Stimulated activated CD8-positive, alpha-beta memory T cell treated with anti-CD3 and anti-CD28 coated beads, Interleukin-12 subunit alpha, Interleukin-12 subunit beta, amount 100 ng/mL, for 24 hours (primary cell): Measurements from ENCODE around the gene OPHN1.
"Not testable (repeated sequence)": the region's sequence is repeated elsewhere in the genome, so short reads cannot be mapped to it uniquely, and the experiment has no call there.

Source experiments
- DNase-seq: peaks from one replicate; pipeline ENCODE4 v3.0.0-alpha.2; 2020; ENCODE audit errors: extremely low read depth

Gene OPHN1

GRCh38 chrX:68072041-68072440 lies 361.3 kb downstream of the OPHN1 start:
- no peak for DNase-seq

DNA sequence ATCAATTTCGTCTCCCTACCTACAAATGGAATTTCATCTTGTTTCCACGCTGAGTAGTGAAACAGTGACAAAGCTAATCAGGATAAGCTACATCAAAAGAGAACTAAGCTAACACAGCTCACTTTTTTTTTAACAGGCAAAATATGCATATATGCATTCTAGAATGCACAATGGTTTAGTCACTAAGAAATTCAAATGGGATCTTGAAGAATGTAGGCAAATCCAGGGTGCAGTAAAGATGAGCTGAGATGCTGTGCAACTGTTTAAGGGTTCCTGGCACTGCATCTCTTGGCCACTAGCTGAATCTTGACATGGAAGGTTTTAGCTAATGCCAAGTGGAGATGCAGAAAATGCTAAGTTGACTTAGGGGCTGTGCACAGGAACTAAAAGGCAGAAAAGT lies 363.2 kb downstream of the OPHN1 start:
- DNase-seq, result not testable (repeated sequence)

DNA sequence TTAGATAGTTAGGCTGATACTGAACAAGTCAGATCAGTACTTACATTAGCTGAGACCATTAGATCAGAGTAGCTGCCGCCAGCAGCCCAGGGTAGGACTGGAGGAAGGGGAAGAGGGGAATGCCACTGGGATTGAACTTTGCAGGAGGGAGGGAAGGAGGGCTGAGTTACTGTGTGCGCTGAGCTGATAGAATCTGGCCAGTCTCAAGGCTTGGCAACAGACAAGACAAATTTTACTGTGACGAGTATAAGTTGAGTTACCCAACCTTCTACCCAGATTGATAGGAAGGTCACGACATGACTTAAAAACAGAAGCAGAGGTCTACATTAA lies 372.1 kb downstream of the OPHN1 start:
- DNase-seq, result no peak

DNA sequence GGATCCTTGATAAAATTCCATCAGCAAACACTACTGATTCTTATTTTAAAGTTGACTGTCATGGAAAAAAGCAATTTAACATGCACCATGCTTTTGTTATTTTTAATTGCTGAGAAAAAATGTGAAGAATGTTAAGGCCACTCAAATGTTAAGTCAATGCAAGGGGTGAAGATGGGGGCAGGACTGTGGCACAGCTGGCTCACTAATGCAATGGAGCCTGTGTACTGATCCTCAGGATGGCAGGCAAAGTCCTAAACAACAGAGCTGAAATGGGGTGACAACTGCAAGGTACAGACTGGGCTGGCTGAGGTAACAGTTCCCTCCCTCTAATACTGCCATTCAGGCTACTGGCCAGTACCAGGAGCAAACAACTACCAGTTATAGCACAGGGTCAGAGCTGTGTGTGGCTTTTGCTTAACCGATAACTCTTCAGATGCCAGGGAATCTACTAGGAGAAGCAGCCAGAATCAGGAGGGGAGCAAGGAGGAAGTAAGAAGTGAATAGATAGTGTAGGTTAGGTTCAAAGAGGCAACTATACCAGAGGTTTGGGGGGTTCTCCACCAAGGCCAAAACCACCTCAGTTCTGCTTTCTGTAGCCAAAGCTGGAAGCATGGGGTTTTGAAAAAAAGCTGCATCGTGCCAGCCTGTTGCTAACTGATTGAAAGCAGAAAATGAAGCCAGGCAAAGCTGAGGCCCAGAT lies 372.6 kb downstream of the OPHN1 start:
- no peak for DNase-seq

DNA sequence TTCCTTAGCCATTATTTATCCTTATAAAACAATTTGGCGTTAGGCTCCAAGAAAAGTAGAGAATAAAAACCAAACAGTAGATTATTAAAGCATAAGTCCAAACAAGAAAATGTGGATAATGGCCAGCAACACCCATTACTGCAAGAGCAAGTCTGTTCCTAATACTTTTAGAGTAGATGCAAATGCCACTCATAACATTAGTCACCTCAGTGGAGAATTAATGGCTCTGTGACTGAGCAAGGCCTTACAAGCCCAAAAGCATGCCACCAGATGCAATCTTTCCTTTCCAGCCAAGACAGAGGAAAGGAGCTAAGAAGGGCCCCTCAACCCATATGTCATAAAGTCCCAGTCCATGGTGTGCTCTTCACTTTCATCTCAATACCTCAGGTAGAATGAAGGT lies 373.8 kb downstream of the OPHN1 start:
- no peak for DNase-seq

- DNase-seq, result no peak
Measured at GRCh38 chrX:68049466-68049865, 383.8 kb downstream of the OPHN1 start.

GRCh38 chrX:68048774-68049173 lies 384.5 kb downstream of the OPHN1 start:
- no peak for DNase-seq

DNA sequence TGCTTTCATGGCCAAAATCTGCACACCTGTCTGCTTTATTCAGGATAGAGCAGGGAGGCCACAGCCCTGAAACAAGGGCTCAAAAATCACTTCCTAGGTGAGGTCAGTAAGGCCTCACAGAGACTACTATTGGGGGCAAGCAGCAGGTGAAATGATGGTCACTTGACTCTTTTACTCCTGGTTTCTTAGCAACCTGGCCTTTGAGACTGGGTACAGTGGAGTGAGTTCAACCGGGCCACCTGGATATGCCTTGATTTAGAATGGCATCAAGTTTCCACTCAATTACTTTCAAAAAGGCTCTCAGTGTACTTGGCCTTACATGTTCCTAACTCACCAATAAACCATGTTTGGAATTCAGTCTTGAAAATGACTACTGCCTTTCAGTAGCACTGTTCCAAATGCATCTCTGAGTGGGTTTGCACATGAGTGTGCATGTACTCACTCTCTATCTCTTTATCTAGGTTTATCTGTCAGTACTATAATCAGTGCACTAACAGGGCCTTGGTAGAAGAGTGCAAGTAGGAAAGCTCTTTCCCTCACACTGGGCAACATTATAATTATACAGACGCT lies 388.2 kb downstream of the OPHN1 start:
- no peak for DNase-seq

DNA sequence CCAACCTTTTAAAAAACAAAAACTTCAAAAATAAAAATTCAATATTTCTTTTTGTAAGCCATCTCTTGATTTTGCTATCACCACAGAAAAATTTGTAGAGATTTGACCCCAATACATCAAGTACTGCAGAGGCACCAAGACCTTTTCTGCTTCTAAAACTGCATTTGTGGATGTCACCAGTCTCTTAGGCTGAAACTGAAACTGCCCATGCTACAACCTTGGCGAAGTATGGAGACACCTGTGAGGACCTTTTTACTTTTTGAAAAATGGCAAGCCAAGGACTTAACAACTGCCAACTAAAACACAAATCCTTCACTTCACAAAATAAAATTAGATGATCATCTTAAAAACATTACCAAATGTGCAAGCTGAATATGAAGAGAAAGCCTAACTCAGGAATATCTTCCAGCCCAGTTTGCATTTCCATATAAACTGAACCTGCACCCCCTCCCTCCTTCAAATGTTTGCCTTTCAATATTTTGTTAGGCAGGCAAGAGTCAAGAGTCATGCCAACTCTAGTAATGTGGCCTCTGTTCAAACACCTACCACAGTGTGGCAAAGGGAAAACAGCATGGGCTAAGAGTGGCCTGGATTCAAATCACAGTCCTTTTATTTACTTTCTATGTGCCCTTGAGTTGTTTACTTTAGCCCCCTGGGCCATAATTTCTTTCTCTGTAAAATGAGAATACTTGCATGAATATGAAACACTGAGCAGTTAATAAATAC lies 389.4 kb downstream of the OPHN1 start:
- DNase-seq, result no peak

GRCh38 chrX:68041110-68041509 lies 392.2 kb downstream of the OPHN1 start:
- no peak for DNase-seq

DNA sequence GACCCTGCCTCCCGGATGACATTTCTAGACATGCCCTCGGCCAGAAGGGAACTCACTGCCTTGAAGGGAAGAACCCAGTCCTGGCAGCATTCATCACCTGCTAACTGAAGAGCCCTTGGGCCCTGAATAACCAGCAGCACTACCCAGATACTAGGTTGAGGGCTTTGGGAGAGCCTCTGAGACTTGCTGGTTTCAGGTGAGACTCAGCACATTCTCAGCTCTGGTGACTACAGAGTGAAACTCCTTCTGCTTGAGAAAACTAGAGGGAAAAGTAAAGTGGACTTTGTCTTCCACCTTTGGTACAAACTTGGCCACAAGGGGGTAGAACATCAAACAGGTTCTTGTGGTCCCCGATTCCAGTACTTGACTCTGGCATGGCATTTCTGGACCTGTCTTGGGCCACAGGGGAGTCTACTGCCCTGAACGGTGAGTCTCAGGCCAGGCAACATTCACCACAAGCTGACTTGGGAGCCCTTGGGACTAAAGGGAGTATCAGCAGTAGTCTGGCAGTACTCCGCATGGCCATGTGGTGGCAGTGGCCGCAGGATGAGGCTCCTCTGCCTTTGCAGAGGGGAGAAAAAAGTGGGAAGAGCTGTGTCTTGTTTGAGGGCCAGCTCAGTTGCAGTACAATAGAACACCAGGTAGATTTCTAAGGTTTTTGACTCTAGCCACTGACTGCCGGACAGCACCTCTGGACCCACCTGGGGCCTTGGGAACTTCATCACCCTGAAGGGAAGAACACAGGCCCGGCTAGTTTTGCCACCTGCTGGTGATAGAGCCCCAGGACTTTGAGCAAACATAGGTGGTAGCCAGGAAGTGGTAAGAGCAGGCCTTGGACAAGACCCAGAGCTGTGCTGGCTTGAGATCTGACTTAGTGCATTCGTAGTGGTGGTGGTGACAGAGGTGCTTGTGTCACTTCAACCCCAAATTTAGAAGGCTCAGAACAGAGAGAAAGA lies 414.8 kb downstream of the OPHN1 start:
- no peak for DNase-seq

GRCh38 chrX:67998540-67998939 lies 434.8 kb downstream of the OPHN1 start:
- no peak for DNase-seq
